ENCODE data around the gene DNAH2. TPM values are rescaled to one million over a fixed set of nuclear protein-coding genes. Genes with fewer than 3 reads are reported as not detected.

The DNAH2 gene
- total RNA-seq, 1 experiment from 2014 or later: 0.17 TPM

DNA sequence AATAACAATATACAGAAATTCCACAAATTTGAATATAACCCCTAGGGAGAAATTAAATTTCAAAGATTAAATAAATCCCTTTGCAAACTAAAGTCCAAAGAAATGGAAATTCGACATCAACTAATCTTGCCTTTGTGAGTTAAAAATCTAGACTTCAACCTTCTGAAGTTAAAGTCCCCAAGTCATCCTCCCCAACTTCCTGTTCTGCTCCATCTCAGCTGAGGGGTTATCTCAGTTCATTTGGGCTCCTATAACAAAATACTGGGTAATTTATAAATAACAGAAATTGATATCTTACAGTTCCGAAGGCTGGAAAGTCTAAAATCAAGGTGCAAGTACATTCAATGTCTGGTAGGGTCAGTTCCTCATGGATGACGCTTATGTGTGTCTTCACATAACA lies 93.7 kb downstream of the DNAH2 start:
- Mint-ChIP-seq H3K4me1 (no peaks in the 10 kb centered on the region), H3K36me3 (no peaks in the 10 kb centered on the region), H3K27ac (no peak overlapping the region), H3K27me3 (ENCODE audit: low read depth) (peaks cover 3% of the 10 kb centered on the region), H3K4me3 (no peak overlapping the region), H3K9me3 (no peaks in the 10 kb centered on the region)
- ATAC-seq (no peak), DNase-seq (ENCODE audit: low spot score) (no peak)
- ChIA-PET POLR2A (no interaction called here), CTCF (interaction anchor here (1.4 kb wide), 1 partner anchor 68 kb away, joined by 4 read pairs; no protein-coding TSS in a partner anchor)
- TF ChIP-seq, protein P1, sequence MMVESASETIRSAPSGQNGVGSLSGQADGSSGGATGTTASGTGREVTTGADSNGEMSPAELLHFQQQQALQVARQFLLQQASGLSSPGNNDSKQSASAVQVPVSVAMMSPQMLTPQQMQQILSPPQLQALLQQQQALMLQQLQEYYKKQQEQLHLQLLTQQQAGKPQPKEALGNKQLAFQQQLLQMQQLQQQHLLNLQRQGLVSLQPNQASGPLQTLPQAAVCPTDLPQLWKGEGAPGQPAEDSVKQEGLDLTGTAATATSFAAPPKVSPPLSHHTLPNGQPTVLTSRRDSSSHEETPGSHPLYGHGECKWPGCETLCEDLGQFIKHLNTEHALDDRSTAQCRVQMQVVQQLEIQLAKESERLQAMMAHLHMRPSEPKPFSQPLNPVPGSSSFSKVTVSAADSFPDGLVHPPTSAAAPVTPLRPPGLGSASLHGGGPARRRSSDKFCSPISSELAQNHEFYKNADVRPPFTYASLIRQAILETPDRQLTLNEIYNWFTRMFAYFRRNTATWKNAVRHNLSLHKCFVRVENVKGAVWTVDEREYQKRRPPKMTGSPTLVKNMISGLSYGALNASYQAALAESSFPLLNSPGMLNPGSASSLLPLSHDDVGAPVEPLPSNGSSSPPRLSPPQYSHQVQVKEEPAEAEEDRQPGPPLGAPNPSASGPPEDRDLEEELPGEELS (CRISPR knock-in tag; IDR thresholded peaks at IDR 0.05): no peak
- TF ChIP-seq, protein P2, sequence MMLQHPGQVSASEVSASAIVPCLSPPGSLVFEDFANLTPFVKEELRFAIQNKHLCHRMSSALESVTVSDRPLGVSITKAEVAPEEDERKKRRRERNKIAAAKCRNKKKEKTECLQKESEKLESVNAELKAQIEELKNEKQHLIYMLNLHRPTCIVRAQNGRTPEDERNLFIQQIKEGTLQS (CRISPR knock-in tag; conservative IDR thresholded peaks at IDR 0.05): no peak
- TF ChIP-seq, protein P3, sequence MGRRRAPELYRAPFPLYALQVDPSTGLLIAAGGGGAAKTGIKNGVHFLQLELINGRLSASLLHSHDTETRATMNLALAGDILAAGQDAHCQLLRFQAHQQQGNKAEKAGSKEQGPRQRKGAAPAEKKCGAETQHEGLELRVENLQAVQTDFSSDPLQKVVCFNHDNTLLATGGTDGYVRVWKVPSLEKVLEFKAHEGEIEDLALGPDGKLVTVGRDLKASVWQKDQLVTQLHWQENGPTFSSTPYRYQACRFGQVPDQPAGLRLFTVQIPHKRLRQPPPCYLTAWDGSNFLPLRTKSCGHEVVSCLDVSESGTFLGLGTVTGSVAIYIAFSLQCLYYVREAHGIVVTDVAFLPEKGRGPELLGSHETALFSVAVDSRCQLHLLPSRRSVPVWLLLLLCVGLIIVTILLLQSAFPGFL (CRISPR knock-in tag; IDR thresholded peaks at IDR 0.05; ENCODE audit: borderline replicate concordance): no peak
- TF ChIP-seq MYBL2 (CRISPR knock-in tag; IDR thresholded peaks at IDR 0.05) (no peak), CBFB (CRISPR knock-in tag; IDR thresholded peaks at IDR 0.05; ENCODE audit: low read depth) (no peak), PRRX2 (CRISPR knock-in tag; IDR thresholded peaks at IDR 0.05) (no peak), RELA (CRISPR knock-in tag; IDR thresholded peaks at IDR 0.05; ENCODE audit: borderline replicate concordance) (no peak), ZNF138 (CRISPR knock-in tag; conservative IDR thresholded peaks at IDR 0.05) (no peak), KAT7 (CRISPR knock-in tag; IDR thresholded peaks at IDR 0.05; ENCODE audit: borderline replicate concordance) (no peak)
- TF ChIP-seq, protein P4, sequence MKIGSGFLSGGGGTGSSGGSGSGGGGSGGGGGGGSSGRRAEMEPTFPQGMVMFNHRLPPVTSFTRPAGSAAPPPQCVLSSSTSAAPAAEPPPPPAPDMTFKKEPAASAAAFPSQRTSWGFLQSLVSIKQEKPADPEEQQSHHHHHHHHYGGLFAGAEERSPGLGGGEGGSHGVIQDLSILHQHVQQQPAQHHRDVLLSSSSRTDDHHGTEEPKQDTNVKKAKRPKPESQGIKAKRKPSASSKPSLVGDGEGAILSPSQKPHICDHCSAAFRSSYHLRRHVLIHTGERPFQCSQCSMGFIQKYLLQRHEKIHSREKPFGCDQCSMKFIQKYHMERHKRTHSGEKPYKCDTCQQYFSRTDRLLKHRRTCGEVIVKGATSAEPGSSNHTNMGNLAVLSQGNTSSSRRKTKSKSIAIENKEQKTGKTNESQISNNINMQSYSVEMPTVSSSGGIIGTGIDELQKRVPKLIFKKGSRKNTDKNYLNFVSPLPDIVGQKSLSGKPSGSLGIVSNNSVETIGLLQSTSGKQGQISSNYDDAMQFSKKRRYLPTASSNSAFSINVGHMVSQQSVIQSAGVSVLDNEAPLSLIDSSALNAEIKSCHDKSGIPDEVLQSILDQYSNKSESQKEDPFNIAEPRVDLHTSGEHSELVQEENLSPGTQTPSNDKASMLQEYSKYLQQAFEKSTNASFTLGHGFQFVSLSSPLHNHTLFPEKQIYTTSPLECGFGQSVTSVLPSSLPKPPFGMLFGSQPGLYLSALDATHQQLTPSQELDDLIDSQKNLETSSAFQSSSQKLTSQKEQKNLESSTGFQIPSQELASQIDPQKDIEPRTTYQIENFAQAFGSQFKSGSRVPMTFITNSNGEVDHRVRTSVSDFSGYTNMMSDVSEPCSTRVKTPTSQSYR (CRISPR knock-in tag; IDR thresholded peaks at IDR 0.05): no peak
- TF ChIP-seq, protein P5, sequence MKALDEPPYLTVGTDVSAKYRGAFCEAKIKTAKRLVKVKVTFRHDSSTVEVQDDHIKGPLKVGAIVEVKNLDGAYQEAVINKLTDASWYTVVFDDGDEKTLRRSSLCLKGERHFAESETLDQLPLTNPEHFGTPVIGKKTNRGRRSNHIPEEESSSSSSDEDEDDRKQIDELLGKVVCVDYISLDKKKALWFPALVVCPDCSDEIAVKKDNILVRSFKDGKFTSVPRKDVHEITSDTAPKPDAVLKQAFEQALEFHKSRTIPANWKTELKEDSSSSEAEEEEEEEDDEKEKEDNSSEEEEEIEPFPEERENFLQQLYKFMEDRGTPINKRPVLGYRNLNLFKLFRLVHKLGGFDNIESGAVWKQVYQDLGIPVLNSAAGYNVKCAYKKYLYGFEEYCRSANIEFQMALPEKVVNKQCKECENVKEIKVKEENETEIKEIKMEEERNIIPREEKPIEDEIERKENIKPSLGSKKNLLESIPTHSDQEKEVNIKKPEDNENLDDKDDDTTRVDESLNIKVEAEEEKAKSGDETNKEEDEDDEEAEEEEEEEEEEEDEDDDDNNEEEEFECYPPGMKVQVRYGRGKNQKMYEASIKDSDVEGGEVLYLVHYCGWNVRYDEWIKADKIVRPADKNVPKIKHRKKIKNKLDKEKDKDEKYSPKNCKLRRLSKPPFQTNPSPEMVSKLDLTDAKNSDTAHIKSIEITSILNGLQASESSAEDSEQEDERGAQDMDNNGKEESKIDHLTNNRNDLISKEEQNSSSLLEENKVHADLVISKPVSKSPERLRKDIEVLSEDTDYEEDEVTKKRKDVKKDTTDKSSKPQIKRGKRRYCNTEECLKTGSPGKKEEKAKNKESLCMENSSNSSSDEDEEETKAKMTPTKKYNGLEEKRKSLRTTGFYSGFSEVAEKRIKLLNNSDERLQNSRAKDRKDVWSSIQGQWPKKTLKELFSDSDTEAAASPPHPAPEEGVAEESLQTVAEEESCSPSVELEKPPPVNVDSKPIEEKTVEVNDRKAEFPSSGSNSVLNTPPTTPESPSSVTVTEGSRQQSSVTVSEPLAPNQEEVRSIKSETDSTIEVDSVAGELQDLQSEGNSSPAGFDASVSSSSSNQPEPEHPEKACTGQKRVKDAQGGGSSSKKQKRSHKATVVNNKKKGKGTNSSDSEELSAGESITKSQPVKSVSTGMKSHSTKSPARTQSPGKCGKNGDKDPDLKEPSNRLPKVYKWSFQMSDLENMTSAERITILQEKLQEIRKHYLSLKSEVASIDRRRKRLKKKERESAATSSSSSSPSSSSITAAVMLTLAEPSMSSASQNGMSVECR (CRISPR knock-in tag; IDR thresholded peaks at IDR 0.05; ENCODE audit: borderline replicate concordance): no peak
- TF ChIP-seq, protein P6, sequence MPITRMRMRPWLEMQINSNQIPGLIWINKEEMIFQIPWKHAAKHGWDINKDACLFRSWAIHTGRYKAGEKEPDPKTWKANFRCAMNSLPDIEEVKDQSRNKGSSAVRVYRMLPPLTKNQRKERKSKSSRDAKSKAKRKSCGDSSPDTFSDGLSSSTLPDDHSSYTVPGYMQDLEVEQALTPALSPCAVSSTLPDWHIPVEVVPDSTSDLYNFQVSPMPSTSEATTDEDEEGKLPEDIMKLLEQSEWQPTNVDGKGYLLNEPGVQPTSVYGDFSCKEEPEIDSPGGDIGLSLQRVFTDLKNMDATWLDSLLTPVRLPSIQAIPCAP (CRISPR knock-in tag; IDR thresholded peaks at IDR 0.05): no peak

DNA sequence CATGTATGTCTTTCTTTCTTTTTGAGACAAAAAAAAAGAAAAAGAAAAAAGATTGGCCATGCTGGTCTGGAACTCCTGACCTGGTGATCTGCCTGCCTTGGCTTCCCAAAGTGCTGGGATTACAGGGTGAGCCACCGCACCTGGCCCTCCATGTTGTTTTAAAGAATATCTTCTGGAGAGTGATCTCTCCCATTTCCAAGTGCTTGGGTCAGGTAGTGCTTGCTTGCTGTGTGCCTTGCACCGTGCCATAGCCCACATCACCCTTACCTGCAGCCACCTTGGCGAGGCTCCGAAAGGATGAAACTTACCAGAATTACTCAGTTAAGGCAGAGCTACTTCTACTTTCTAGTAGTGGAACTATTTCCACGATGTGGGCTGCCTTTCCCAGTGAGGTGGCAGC lies 97.4 kb downstream of the DNAH2 start:
- no peaks in the 10 kb centered on the region for H3K9me3 Mint-ChIP-seq
- no peak overlapping the region for H3K27ac Mint-ChIP-seq
- peaks cover 3% of the 10 kb centered on the region for H3K27me3 Mint-ChIP-seq (ENCODE audit: low read depth)
- POLR2A ChIA-PET: no interaction called here
- ATAC-seq (no peak), DNase-seq (ENCODE audit: low spot score) (no peak)
- CTCF ChIA-PET: interaction anchor here (1.1 kb wide), 2 partner anchors 226 to 259 kb away, joined by 3 read pairs; no protein-coding TSS in a partner anchor
- TF ChIP-seq ATF1 (CRISPR knock-in tag; IDR thresholded peaks at IDR 0.05) (no peak), TEAD1 (CRISPR knock-in tag; IDR thresholded peaks at IDR 0.05) (no peak), ZNF263 (CRISPR knock-in tag; IDR thresholded peaks at IDR 0.05; ENCODE audit: low read depth) (no peak), CREB1 (CRISPR knock-in tag; IDR thresholded peaks at IDR 0.05) (no peak)
- TF ChIP-seq, protein P7, sequence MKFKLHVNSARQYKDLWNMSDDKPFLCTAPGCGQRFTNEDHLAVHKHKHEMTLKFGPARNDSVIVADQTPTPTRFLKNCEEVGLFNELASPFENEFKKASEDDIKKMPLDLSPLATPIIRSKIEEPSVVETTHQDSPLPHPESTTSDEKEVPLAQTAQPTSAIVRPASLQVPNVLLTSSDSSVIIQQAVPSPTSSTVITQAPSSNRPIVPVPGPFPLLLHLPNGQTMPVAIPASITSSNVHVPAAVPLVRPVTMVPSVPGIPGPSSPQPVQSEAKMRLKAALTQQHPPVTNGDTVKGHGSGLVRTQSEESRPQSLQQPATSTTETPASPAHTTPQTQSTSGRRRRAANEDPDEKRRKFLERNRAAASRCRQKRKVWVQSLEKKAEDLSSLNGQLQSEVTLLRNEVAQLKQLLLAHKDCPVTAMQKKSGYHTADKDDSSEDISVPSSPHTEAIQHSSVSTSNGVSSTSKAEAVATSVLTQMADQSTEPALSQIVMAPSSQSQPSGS (CRISPR knock-in tag; IDR thresholded peaks at IDR 0.05; ENCODE audit: borderline replicate concordance, low read depth): no peak
- no peaks in the 10 kb centered on the region for H3K36me3 Mint-ChIP-seq
- H3K4me1 Mint-ChIP-seq: no peaks in the 10 kb centered on the region
- H3K4me3 Mint-ChIP-seq: no peak overlapping the region
